Stimulated activated CD4-positive, alpha-beta T cell treated with anti-CD3 and anti-CD28 coated beads, Interleukin-4, amount 100 ng/mL, for 48 hours (primary cell): ENCODE data around the gene RYR3.

ENCODE experiments used
- DNase-seq, 2 donors: peaks; one replicate each; pipeline ENCODE4 v3.0.0-alpha.2; 2020; ENCODE audit warnings: low read depth in 2 of 2

RYR3 gene

DNA sequence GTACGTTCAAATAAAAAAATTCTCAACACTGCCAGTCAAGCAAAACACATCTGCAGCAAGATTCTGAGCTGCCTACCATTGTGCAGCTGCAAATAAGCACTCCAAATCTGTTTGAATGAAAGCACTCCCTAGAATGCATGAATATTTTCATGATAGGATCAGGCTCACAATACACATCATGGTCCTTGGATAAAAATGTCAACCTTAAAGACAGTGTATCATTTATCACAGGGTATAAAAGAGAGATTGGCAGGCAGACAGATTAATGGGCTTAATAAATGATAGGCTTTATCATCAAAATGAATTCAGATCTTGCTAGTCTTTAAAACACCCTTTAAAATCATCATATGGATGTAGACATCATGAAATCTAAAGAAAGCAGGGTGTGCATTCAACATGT lies 9.2 kb downstream of the RYR3 start:
- DNase-seq, result no peak

DNA sequence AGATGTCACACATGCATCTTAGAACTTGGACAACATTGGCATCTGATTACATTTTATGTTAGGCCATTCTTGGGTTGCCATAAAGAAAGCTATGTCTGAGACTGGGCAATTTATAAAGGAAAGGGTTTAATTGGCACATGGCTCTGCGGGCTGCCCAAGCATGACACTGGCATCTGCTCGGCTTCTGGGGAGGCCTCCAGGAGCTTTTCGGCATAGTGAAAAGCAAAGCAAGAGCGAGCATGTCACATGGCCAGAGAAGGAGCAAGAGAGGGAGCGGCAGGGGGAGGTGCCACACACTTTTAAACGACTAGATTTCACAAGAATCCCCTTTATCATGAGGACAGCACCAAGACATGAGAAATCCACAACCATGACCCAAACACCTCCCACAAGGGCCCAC lies 11.3 kb downstream of the RYR3 start:
- DNase-seq, result no peak

DNA sequence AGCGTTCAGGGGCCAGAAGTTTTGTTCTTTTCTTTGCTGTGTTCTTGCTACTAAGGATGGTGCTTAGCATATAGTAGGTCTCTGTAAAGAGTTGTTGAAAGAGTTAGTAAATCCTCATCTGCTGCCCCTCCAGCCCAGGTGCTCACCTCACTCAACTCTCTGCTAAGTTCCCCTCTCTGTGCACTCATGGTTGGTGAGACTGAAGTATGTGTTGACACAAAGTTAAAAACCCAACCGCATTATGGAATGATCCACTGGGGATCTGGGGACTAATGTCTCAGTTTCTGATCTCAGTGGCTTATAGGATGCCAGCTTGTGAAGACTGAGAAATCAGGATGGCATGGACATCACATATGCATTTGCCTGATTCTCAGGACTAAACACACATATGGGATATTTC lies 13.8 kb downstream of the RYR3 start:
- no peak for DNase-seq

DNA sequence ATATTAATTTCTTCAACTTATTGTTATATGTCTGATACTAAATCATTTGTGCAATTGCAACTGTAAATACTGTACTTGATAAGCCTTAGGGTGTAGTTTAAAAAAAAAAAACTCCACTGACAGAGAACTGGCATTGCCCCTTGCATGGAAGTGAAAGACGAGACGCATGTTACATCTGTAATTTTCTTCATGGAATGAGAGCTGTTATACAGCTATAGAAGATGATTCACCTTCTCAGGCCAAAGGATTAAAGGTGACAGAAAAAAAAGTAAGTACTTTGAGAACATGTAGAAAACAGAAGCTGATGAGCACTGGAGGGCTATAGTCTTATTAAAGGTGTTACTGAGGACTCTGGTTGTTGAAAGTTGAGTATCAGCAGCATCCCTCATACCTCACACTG lies 16.1 kb downstream of the RYR3 start:
- no peak for DNase-seq

DNA sequence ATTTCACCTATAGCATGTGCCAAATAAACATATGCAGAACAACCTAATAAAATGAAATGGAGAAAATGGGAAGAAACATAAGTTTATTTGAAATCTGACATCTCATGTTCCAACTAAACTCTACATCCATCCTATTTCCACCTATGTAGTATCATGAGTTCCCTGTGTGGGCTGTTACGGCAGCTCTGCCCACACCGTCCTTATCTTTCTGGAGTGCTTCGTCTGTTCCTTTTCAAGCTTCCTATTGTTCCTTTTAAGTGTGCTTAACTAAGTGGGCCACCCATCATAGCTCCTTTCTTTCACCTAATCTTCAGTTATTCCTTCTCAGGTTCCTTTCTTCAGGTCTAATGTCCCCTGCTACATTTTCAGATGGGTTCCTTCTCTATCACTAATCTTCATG lies 17.3 kb downstream of the RYR3 start:
- DNase-seq, result no peak

DNA sequence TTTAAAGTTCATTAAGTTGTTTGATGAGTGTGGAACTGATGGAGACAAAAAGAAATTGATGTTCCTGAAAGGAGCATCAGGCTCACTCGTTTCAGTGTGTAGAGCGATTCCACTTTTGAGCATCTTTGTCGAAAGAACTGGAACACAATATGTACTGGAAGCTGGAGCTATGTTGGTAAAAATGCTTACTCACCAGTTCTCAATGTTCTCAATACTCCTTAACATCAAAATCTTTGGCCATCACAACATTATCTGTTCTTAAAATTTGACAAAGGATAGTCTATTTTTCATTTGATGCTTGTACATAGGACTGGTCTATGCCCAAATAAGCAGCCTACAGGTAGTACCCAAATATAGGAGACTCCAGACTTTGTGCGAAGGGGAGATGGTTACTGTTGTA lies 18.7 kb downstream of the RYR3 start:
- no peak for DNase-seq

DNA sequence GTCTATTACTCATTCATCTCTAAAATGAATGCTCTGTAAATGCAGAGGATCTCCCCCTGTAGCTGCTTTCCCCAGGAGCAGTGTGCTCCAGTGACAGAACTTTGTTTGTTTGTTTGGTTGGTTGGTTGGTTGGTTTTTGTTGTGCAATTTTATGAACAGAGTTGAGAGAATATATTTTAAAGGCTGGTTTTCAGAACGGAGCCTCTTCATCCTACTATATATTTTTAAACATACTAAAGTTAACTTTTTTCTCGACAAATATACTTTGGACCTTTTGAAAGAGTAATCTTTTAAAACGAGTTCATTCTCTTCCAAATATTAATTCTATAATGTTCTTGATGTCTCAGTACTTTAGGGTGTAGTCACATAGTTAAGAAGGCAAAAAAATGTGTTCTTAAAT lies 20.2 kb downstream of the RYR3 start:
- no peak for DNase-seq

DNA sequence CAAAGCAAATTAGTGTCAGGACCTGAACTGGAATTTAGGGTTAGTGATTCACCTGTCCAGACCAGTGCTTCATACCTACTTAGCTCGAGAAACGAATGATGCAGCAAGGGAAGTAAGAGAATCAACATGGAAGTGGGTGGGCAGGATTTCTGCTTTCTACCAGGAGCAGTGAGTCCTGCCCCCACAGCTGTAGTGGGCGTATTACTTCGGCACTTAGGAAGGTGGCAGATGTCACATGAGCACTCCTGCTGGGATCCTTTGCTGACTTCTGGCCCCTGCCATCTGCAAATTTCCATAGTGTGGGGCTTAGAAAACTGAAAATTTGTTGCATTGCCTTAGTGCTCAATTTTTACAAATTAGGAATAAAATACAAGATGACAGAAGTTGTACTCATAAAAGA lies 31.2 kb downstream of the RYR3 start:
- no peak for DNase-seq

DNA sequence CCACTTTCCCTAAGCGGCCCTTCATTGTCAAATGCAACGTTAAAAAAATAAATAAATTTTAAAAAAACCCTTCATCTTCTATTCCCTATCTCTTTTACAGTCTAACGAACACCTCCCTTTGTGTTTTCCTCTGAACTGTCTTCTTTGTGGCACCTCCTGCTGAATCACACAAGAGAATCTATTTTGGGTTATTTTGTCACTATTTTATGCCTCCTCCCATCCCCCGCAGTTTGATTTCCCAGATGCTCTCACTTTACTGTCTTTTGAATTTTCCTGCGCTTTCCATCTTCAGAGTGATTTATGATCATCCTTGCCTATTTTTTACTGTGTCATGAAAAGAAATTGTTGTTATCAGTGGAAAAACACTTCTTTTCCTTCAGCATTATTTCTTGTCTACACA lies 32.5 kb downstream of the RYR3 start:
- DNase-seq, result no peak

DNA sequence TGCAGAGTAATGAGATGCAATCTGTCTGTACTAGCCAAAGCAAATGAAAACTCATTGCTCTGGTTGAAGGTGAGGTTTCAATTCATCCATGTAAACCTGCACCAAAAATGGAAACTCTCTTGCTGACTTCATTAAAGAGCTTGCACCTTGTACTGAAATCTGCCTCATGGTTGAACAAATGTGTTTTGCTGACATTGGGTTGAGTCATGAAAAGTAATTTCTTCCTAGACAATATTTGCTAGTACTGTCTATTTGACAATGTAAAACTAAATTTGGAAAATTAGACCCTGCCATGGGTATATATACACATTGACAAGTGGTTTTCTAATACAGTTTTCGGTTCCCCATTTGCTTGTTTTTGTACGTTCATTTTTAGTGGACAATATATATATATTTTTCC lies 33.3 kb downstream of the RYR3 start:
- no peak for DNase-seq

DNA sequence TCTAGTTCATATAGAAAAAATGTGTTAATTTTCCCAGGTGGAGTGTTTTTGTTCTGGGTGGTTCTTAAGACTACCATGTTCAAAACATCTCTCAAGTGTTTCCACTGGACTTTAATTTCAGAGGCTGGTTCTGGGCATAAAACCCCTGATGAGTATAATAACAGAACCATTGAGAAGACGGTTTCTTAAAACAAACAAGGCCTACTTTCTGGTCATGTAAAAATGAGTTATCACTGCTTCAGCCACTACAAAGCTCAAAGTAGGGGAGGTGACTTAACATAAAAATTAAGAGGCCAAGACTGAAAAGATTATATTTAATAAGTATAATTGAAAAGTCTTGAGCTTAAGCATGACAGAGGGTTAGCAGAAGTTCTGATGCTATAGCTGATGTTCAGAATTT lies 33.8 kb downstream of the RYR3 start:
- no peak for DNase-seq

DNA sequence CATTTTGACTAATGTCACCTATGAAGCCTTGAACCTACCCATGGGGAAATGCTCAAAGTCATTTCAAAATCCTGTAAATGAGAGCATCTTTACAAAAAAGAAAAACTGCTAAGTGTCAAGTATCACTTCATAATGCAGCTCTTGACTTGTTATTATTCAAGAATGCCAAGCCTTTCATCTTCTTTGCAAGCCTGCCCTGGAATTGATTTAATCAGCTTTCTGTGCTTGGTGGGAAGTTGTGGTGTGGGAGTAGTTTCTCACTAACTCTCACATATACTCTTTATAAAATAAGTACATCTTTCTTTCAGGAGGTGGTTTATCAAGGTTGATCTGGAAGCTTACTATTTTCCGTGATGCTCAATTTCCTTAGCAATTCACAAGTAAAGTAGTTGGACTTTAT lies 43.6 kb downstream of the RYR3 start:
- DNase-seq, result no peak

DNA sequence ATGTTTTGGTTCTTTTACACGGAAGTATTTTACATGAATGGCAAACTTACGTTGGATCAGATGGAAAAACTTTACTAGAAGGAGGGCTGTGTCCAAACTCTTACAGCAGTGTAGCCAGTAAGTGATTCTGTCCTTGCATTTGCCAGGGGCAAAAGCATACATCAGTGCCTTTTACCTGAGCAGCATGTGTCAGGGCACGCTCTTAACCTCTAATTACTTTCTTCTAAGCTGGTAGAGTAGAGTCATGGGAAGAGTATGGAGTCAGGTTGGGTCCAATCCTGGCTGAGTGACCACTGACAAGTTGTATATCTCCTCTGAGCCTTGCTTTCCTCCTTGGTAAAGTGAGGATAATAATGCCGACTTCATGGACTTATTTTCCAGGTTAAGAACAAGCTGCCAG lies 47.1 kb downstream of the RYR3 start:
- DNase-seq, result no peak

DNA sequence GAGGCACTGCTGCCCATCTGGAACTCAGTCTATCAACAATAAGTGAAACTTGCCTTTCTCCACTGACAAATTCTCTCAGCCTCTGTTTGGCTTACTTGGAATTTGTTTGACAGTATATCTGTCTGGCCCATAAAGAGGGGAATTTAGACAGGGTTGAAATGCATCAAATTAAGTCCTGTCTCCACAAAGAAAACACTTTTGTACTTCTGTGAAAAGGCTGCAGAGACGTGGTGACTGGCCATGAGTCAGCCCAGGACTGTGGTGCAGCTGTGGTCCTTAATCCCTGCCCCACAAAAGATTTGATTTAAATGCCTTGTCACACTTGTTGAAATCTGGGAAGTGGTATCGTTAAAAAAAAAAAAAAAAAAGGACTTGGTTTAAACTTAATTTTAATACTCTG lies 47.5 kb downstream of the RYR3 start:
- DNase-seq, result no peak

DNA sequence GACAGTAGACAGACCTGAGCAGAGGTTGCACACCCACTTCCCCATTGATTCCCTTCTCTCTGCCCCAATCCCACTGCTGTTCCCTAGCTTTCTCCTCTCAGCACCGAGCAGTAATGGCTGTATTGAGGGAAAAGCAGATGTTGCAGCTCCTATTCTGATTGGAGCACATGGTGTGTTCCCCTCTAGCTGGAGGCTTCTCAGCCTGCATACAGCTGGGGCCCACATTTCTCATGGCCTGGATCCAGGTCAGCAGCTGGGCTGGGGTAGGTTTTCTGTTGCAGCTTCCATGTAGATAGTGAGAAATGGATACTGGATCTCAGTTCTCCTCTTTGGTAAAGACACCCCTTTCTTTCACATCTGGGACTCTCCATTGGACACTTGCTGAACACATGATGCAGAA lies 50.1 kb downstream of the RYR3 start:
- no peak for DNase-seq

DNA sequence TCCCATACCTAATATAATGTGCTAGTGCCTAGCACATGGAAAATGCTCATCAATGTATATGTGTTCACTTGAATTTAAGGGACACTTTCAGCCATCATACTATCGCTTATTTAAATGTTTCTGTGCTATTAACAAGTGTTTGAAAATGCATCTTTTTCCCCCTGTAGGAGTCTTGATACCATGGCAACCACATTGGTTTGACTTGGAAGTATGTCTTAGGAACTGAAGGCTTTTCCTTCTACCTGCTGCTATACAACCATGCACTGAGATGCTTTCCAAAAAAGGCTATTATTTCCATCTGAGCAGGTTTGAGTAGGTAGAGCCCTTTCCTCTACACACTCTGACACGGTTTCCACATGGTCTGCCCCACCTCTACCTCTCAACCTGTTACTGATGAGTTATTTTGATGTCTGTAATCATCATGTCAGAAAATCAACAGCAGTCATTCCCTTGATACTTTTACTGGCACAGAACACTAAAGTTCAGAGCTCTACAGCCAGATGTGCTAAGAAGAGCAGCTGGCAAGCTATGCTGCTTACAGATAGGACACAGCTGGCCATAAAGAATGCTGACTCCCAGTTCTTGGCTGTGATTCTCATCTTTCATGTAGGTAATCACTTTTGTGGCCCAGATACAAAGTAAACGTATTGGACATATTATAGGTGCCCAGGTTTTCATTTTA lies 59.3 kb downstream of the RYR3 start:
- DNase-seq, result no peak

DNA sequence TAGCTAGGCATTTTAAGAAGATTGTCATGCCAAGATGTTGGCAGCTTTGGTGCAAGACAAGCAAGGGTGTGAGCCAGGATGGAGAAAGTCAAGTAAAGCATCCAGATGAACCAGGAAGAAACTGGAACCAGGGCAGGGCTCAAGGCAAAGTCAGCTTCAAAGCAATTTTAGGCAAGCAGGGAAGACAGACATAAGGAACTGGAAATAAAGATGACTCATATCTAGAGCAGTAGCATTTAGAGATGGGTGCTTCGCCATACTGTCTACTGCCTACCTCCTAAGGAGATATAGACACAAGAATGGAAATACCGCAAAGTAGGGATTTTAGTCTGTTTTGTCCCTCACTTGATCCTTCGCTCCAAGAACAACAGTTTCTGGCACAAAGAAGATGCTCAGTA lies 59.9 kb downstream of the RYR3 start:
- DNase-seq, result no peak

DNA sequence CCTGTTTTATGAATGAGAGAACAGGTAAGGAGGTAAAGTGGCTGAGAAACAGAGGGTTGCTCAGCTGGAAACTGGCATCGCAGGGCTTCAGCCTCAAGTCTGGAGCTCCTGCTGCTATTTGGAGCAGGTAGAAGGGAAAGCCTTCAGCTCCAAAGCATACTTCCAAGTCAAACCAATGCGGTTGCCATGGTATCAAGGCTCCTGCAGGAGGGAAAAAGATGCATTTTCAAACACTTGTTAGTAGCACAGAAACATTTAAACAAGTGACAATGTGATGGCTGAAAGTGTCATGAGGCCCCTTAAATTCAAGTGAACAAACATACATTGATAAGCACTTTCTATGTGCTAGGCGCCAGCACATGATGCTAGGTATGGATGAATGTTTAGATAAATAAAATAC lies 60.4 kb downstream of the RYR3 start:
- DNase-seq, result no peak

DNA sequence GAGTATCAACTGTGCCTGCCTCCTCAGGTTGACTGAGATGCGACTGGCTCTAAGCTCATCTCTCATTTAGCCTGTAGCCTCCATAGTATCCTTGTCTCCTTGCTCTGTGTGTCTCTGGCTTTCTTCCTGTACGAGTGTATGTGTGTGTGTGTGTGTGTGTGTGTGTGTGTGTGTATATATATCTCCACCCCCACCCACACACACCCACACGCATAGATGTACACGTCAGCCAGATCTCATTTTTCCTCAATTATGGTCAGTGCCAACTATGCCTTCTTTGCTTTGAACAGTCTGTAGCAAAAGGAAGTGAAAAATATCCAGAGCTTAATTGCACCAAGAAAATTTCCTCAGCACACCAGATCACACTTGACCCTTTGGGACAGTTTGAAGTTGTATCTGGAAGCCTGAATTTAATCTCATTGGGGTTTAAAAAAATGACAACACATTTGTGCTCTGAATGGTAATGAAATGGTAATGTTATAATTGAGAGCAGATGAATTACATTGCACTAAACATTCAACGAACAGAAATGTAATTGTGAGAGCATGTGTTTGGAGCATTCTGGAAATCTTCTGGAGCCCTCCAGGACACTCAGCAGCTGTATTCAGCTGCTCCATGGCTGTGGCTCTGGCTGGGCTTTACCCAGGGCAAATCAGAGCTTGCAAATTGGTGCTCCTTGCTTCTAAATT lies 63.6 kb downstream of the RYR3 start:
- DNase-seq, result no peak

DNA sequence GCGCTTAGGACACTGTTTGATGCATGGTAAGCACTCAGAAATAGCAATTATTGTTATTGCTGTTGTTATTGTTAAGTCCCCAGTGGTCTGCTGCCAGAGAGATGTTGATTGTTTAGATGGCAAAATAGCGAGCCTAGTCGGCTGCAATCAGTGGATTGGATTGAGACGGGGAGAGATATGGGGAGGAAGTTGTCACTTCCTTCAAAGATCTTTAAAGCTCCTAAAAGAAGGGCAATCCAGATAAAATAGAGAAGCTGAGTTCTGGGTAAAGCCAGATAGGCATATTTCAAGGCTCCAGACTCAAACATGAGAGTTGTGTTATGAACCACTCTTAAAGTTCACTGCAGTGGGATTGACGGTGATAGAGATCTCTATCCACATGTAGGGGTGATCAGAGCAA lies 64.5 kb downstream of the RYR3 start:
- no peak for DNase-seq

DNA sequence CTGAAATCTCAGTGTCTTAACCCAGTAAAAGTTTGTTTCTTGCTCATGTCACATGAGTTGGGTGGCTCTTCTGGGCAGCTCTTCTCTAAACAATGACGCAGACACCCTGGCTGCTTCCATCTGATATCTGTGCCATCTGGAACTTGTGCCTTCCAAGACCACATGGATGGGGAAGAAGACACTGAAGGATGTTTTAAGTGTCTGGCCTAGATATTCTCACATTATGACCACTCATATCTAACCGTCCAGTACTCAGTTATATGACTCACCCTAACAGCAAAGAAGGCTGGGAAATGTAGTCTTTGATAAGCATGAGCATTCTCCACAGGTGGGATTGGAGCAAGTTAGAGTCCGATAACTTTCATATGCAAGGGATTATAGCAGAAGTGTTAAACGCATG lies 66.4 kb downstream of the RYR3 start:
- no peak for DNase-seq

DNA sequence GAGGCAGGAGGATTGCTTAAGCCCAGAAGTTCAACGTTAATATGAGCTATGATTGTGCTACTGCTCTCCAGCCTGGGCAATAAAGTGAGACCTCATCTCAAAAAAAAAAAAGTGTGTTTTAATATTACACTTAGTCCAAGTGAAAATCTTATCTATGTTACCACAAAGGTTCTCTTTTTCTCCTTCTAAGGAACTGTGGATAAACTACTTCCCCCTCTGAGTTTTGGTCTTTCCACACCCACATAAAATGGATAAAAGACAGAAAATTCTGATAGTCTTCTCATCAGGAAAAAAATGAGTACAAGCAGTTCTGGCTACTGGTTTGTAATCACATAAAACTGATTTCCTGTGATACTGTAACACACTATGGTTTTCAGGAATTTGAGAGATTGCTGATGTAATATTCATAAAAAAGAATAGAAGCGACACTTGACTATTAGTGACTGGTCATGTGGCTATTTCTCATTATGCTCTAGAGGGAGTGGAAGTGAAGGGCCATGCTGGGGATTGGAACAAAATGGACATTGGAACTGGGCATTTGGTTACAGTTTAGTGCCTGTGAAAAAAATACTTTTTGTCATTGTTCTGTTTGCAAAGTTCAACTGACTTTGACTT lies 68.2 kb downstream of the RYR3 start:
- no peak for DNase-seq

DNA sequence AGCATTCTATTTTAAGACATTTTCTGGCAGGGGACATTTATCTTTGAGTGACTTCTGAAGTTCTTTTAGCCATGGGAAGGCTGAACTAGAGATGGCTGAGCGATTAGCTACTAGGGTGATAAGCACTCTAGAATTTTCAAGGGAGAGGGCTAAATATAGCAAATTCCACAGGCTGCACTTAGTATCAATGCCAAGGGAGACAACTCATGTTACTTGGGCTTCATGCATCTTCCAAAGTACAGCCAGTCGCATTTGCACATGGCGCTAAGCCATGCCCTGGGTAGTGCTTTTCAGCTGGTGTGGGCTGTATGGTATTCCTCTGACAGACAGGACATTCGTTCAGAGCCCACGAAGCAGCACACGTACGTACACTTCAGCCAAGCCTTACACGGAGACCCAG lies 69.6 kb downstream of the RYR3 start:
- DNase-seq, result no peak

DNA sequence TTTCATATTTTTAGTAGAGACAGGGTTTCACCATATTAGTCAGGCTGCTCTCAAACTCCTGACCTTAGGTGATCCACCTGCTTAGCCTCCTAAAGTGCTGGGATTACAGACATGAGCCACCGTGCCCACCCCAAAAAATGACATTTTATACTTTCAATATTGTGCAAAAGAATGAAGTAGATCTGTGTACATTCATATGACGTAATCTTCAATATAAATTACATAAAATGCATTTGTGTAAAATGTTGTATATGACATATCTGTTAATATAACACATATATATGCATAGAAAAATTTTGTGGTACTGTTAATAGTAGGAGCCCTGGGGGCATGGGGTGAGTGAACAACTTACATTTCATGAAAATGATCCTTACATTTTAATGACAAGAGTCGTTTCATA lies 71.7 kb downstream of the RYR3 start:
- DNase-seq, result no peak
